Panc1 (cell line): ENCODE measurements around the gene SIRPD. TPM values are rescaled to one million over a fixed set of nuclear protein-coding genes. Genes with fewer than 3 reads are reported as not detected.

ENCODE experiments used
- ATAC-seq: fragments of 200-7000 bp; cut with Tn5 transposase; 2 replicates; pipeline ENCODE4 v1.9.1; 2020; ENCODE audit warnings: mild to moderate bottlenecking, moderate library complexity
- BruUV-seq: library from RNA; stranded (reverse); fragments of 400-500 nt; replicated peaks from 2 replicates; lab custom pipeline; 2021; lab: Mats Ljungman, UMichigan
- CTCF ChIA-PET: fragments of 300-600 bp; sonication (Branson Sonifier 250); formaldehyde crosslinking; loops from one replicate; lab custom pipeline; 2022; ENCODE audit warnings: antibody characterized with exemption; lab: Charles Lee
- POLR2A ChIA-PET: fragments of 300-600 bp; sonication (Branson Sonifier 250); formaldehyde crosslinking; loops from one replicate; lab custom pipeline; 2022; ENCODE audit warnings: antibody characterized with exemption; lab: Charles Lee
- DNase-seq: peaks from one replicate; pipeline ENCODE4 v3.0.0-alpha.2; 2010; ENCODE audit warnings: low read depth, low spot score
- H3K27ac ChIP-seq: 2 replicates; pipeline ENCODE4 v1.5.1; 2011; ENCODE audit warnings: mild to moderate bottlenecking, low read length, inconsistent platforms
- H3K27me3 ChIP-seq: fragments of 200-500 bp; sonication (Bioruptor generic); 2 replicates; pipeline ENCODE4 v1.6.0; 2014; ENCODE audit warnings: low read length, inconsistent platforms; ENCODE audit not compliant: control insufficient read depth, insufficient read depth
- H3K36me3 ChIP-seq: fragments of 200-500 bp; sonication (Bioruptor generic); 2 replicates; pipeline ENCODE4 v1.5.1; 2014; ENCODE audit warnings: inconsistent platforms, mild to moderate bottlenecking, low read length, moderate library complexity; ENCODE audit not compliant: control insufficient read depth, insufficient read depth
- H3K4me1 ChIP-seq: 2 replicates; pipeline ENCODE4 v1.5.1; 2011; ENCODE audit warnings: inconsistent platforms, mild to moderate bottlenecking, low read length, moderate library complexity; ENCODE audit not compliant: control insufficient read depth, insufficient read depth
- H3K4me3 ChIP-seq, 2 experiments: 2 replicates each; pipeline ENCODE4 v1.5.1; 2011 to 2012; ENCODE audit warnings: low read depth in 2 of 2, low read length in 2 of 2, mild to moderate bottlenecking in 2 of 2, inconsistent platforms in 1 of 2, moderate library complexity in 1 of 2
- H3K9me3 ChIP-seq: fragments of 200-500 bp; sonication (Bioruptor generic); 2 replicates; pipeline ENCODE4 v1.5.1; 2014; ENCODE audit warnings: low read depth, mild to moderate bottlenecking, inconsistent platforms, low read length, moderate library complexity; ENCODE audit not compliant: control insufficient read depth, insufficient read depth
- CTCF ChIP-seq: fragments of 450-650 bp; IDR thresholded peaks from 2 replicates; pipeline ENCODE4 v1.5.1; 2017; ENCODE audit warnings: mild to moderate bottlenecking
- POLR2AphosphoS5 ChIP-seq: IDR thresholded peaks from 2 replicates; pipeline ENCODE4 v1.6.1; 2012; ENCODE audit warnings: mild to moderate bottlenecking, low read depth, low read length, moderate library complexity
- REST ChIP-seq, 2 experiments: IDR thresholded peaks; 2 replicates each; pipeline ENCODE4 v1.6.1; 2011 to 2012; ENCODE audit warnings: low read depth in 2 of 2, control low read depth in 1 of 2, low read length in 1 of 2, mild to moderate bottlenecking in 1 of 2, moderate library complexity in 1 of 2; ENCODE audit not compliant: insufficient read depth in 1 of 2
- SIN3A ChIP-seq: IDR thresholded peaks from 2 replicates; pipeline ENCODE4 v1.6.1; 2012; ENCODE audit warnings: low read depth, mild to moderate bottlenecking, low read length, moderate library complexity, borderline replicate concordance; ENCODE audit not compliant: insufficient read depth
- TCF7L2 ChIP-seq: IDR thresholded peaks from 2 replicates; pipeline ENCODE4 v1.6.1; 2011; ENCODE audit warnings: mild to moderate bottlenecking, low read depth, low read length, inconsistent platforms
- in situ Hi-C: cut with HindIII; loops from 2 replicates; pipeline ENCODE4 v1.10.0; 2016; ENCODE audit warnings: low sequenced_read_pairs, low pct_unique_long_range_greater_than_20kb
- intact Hi-C: fragments of 100-400 bp; cut with micrococcal nuclease; formaldehyde crosslinking; loops from one replicate; pipeline ENCODE4 v1.10.0; 2022; ENCODE audit not compliant: unreplicated experiment
- total RNA-seq: library from RNA; stranded (reverse); gene quantifications from one replicate; pipeline ENCODE4 v1.2.1, GENCODE V29; 2021; ENCODE audit not compliant: unreplicated experiment

SIRPD gene
- total RNA-seq, 1 experiment from 2014 or later, result not detected

GRCh38 chr20:1534526-1534925 lies 23.0 kb downstream of the SIRPD start:
- no peak overlapping the region for H3K4me3 ChIP-seq
- ChIA-PET CTCF (no interaction called here), POLR2A (no interaction called here)
- no peaks in the 10 kb centered on the region for H3K4me1 ChIP-seq
- H3K36me3 ChIP-seq, result no peaks in the 10 kb centered on the region
- no peak overlapping the region for H3K27ac ChIP-seq
- no peak for ATAC-seq
- intact Hi-C loops (no loop called here), in situ Hi-C loops (no loop called here)
- TF ChIP-seq REST (IDR thresholded peaks at IDR 0.05; ENCODE audit: insufficient read depth in 1 of 2, low read depth in 2 of 2, low read length in 1 of 2) (no peak), CTCF (no peak), TCF7L2 (no peak), POLR2AphosphoS5 (no peak), SIN3A (no peak)
- BruUV-seq, result no TSS peak
- H3K9me3 ChIP-seq, result no peaks in the 10 kb centered on the region
- no peak for DNase-seq
- H3K27me3 ChIP-seq, result peaks cover 13% of the 10 kb centered on the region; the same call in 1 of the 2 replicates

- BruUV-seq, result no TSS peak
- H3K36me3 ChIP-seq, result no peaks in the 10 kb centered on the region
- ATAC-seq (peak; percentile 53; the same call in 1 of the 2 replicates), DNase-seq (no peak)
- H3K4me1 ChIP-seq, result no peaks in the 10 kb centered on the region
- peaks cover 13% of the 10 kb centered on the region; the same call in 1 of the 2 replicates for H3K27me3 ChIP-seq
- intact Hi-C loops (no loop called here), in situ Hi-C loops (no loop called here)
- no peak overlapping the region for H3K4me3 ChIP-seq
- no peak for TF ChIP-seq POLR2AphosphoS5
- TF ChIP-seq TCF7L2, result no peak
- TF ChIP-seq CTCF, result peak; percentile 26
- no peak for TF ChIP-seq REST (IDR thresholded peaks at IDR 0.05; ENCODE audit: insufficient read depth in 1 of 2, low read depth in 2 of 2, low read length in 1 of 2)
- no peak overlapping the region for H3K27ac ChIP-seq
- CTCF ChIA-PET, result no interaction called here
- POLR2A ChIA-PET, result no interaction called here
- no peaks in the 10 kb centered on the region for H3K9me3 ChIP-seq
Observed at GRCh38 chr20:1533059-1533458, 24.4 kb downstream of the SIRPD start.
